Stomach (tissue), 9 donors: Measurements from ENCODE around the gene DNAAF2. TPM values are rescaled to one million over a fixed set of nuclear protein-coding genes. Genes with fewer than 3 reads are reported as not detected.
"Not testable (repeated sequence)": the region's sequence is repeated elsewhere in the genome, so short reads cannot be mapped to it uniquely, and the experiment has no call there.

Experiments used
- DNase-seq, 2 donors: peaks; one replicate each; pipeline versions ENCODE4 v3.0.0 to v3.0.0-alpha.2; 2013 to 2019
- H3K27ac ChIP-seq, 5 donors: fragments of 200-600 bp in 4 of 5; sonication (generic) in 4 of 5; one replicate each; pipeline ENCODE4 v1.5.1; 2013 to 2019; ENCODE audit warnings: mild to moderate bottlenecking in 1 of 5, moderate library complexity in 1 of 5
- H3K27me3 ChIP-seq, 3 donors: fragments of 200-600 bp; sonication (generic); one replicate each; pipeline ENCODE4 v1.5.1; 2017 to 2019; ENCODE audit warnings: mixed run types in 1 of 3
- H3K36me3 ChIP-seq, 4 donors: fragments of 200-600 bp; sonication (generic); 1 replicate in 3 of 4; 2 replicates in 1 of 4; pipeline ENCODE4 v1.5.1; 2016 to 2019
- H3K4me1 ChIP-seq, 4 donors: fragments of 200-600 bp; sonication (generic); one replicate each; pipeline ENCODE4 v1.5.1; 2016 to 2019
- H3K4me3 ChIP-seq, 4 donors: fragments of 200-600 bp; sonication (generic) in 3 of 4; one replicate each; pipeline ENCODE4 v1.5.1; 2016 to 2019; ENCODE audit warnings: mild to moderate bottlenecking in 1 of 4
- H3K9me3 ChIP-seq, 4 donors: fragments of 200-600 bp; sonication (generic); one replicate each; pipeline ENCODE4 v1.5.1; 2016 to 2019
- CTCF ChIP-seq, 7 experiments: fragments of 450-650 bp in 4 of 7; fragments of 200-600 bp in 3 of 7; sonication (generic) in 3 of 7; IDR thresholded peaks; one replicate each; pipeline ENCODE4 v1.5.1; 2016 to 2019; ENCODE audit warnings: antibody characterized with exemption in 7 of 7, control low read depth in 2 of 7, mild to moderate bottlenecking in 1 of 7
- EP300 ChIP-seq: sonication (generic); formaldehyde crosslinking; IDR thresholded peaks from one replicate; pipeline ENCODE4 v1.6.1; 2017; ENCODE audit warnings: antibody characterized with exemption
- POLR2A ChIP-seq, 4 donors: fragments of 450-650 bp; IDR thresholded peaks; one replicate each; pipeline ENCODE4 v1.6.1; 2016; ENCODE audit warnings: antibody characterized with exemption in 4 of 4, control low read depth in 2 of 4, mild to moderate bottlenecking in 1 of 4, moderate library complexity in 1 of 4
- POLR2AphosphoS5 ChIP-seq, 3 donors: sonication (generic); formaldehyde crosslinking; IDR thresholded peaks; one replicate each; pipeline ENCODE4 v1.6.1; 2016; ENCODE audit warnings: antibody characterized with exemption in 3 of 3
- WGBS, 5 donors: extraction: QIAGEN DNeasy Blood & Tissue Kit in 3 of 5; methylation state at CpG; one replicate each; pipeline versions ENCODE4 v1.1.5 to v1.1.7; 2013 to 2018; 5-methylcytosine and 5-hydroxymethylcytosine counted together
- intact Hi-C: fragments of 100-400 bp; cut with DNase I; formaldehyde crosslinking; loops from one replicate; pipeline ENCODE4 v1.15.1; 2023; ENCODE audit warnings: low total_unique reads
- polyA plus RNA-seq, 3 donors: library from polyadenylated mRNA; stranded (reverse); fragments of 200-250 nt; gene quantifications; one replicate each; pipeline ENCODE4 v1.2.3, GENCODE V29; 2013
- total RNA-seq, 5 donors: library from RNA; depleted of rRNA; stranded (reverse); fragments of >200 nt; gene quantifications; one replicate each; pipeline versions ENCODE4 v1.1.0 to v1.2.3, GENCODE V29; 2014 to 2016
- donor health status: healthy with polysubstance abuse.
- donor health status: Bipolar disorder and iron deficiency.
- donor health status: healthy.

DNAAF2 gene
- total and polyA plus RNA-seq, 8 donors = 3.9 to 43.2 (median 8.1) TPM

GRCh38 chr14:49593016-49593415 is 42.0 kb downstream of the DNAAF2 start:
- DNase-seq = no peak
- Histone ChIP-seq H3K36me3 (no peaks in the 10 kb centered on the region), H3K27me3 (no peaks in the 10 kb centered on the region), H3K4me1 (peaks cover 0 to 35% (median 13%) of the 10 kb centered on the region in 4 donors), H3K4me3 (no peak overlapping the region), H3K9me3 (no peaks in the 10 kb centered on the region), H3K27ac (no peak overlapping the region)
- intact Hi-C loops = no loop called here
- TF ChIP-seq POLR2AphosphoS5 (IDR thresholded peaks at IDR 0.05) (no peak), POLR2A (IDR thresholded peaks at IDR 0.05) (no peak), CTCF (IDR thresholded peaks at IDR 0.05) (no peak), EP300 (no peak)
- WGBS, 5 donors = 30 to 45% (median 42%) methylated on average over 3 of the region's 3 CpGs

GRCh38 chr14:49589387-49589786 is 45.7 kb downstream of the DNAAF2 start:
- Histone ChIP-seq H3K9me3 (no peaks in the 10 kb centered on the region), H3K36me3 (peaks cover under 1 to 5% (median 2%) of the 10 kb centered on the region in 4 donors), H3K4me3 (no peak overlapping the region), H3K27ac (no peak overlapping the region), H3K4me1 (peaks cover 3 to 37% (median 12%) of the 10 kb centered on the region in 4 donors), H3K27me3 (no peaks in the 10 kb centered on the region)
- intact Hi-C loops = no loop called here
- WGBS, 5 donors = 84 to 90% (median 89%) methylated on average over 3 of the region's 3 CpGs
- no peak for DNase-seq
- TF ChIP-seq EP300 (no peak), POLR2A (IDR thresholded peaks at IDR 0.05) (no peak), CTCF (IDR thresholded peaks at IDR 0.05) (no peak), POLR2AphosphoS5 (IDR thresholded peaks at IDR 0.05) (no peak)

- H3K9me3 ChIP-seq = no peaks in the 10 kb centered on the region
- WGBS, 5 donors = 0 to 4% (median 1%) methylated on average over 11 to 13 of the region's 21 CpGs
- no peaks in the 10 kb centered on the region for H3K27me3 ChIP-seq
- intact Hi-C loops = no loop called here
- peaks cover 18 to 30% (median 26%) of the 10 kb centered on the region in 4 donors for H3K36me3 ChIP-seq
- H3K27ac ChIP-seq = peak overlapping the region; percentile 84 to 98 (median 96)
- DNase-seq = peak in 1 of 2 donors; percentile 83
- peaks cover 17 to 48% (median 31%) of the 10 kb centered on the region in 4 donors for H3K4me1 ChIP-seq
- TF ChIP-seq CTCF (IDR thresholded peaks at IDR 0.05) (peak in 5 of 7 experiments; percentile 56 to 86 (median 79)), POLR2AphosphoS5 (IDR thresholded peaks at IDR 0.05) (no peak)
- H3K4me3 ChIP-seq = peak overlapping the region; percentile 61 to 92 (median 85)
These were observed 48.2 kb downstream of the DNAAF2 start for GRCh38 chr14:49586673-49587460.

GRCh38 chr14:49585803-49586672 is 49.0 kb downstream of the DNAAF2 start, which contains the start of gene RPS29:
TSS of gene RPS29 (minus strand) at chr14:49586380. CDS start at chr14:49586346, 34 bp downstream.
- no peaks in the 10 kb centered on the region for H3K27me3 ChIP-seq
- TF ChIP-seq POLR2AphosphoS5 (IDR thresholded peaks at IDR 0.05) = peak; percentile 95 to 98 (median 96)
- TF ChIP-seq CTCF (IDR thresholded peaks at IDR 0.05) = no peak
- peak in 2 of 4 donors; percentile 86 to 88 for TF ChIP-seq POLR2A (IDR thresholded peaks at IDR 0.05)
- 0 to 1% (median 0%) methylated on average over 52 to 54 of the region's 55 CpGs for WGBS, 5 donors
- intact Hi-C loops = no loop called here
- peak within 1 kb of the TSS; percentile 84 to 98 (median 96) for H3K27ac ChIP-seq
- H3K9me3 ChIP-seq = no peaks in the 10 kb centered on the region
- peak within 1 kb of the TSS; percentile 61 to 92 (median 85) for H3K4me3 ChIP-seq
- H3K4me1 ChIP-seq = peaks cover 17 to 54% (median 32%) of the 10 kb centered on the region in 4 donors
- DNase-seq = peak; percentile 99 to 100
- H3K36me3 ChIP-seq = peaks cover 18 to 34% (median 30%) of the 10 kb centered on the region in 4 donors

- peaks cover 17 to 54% (median 32%) of the 10 kb centered on the region in 4 donors for H3K4me1 ChIP-seq
- intact Hi-C loops, H3K9me3 ChIP-seq, H3K27me3 ChIP-seq: not testable (repeated sequence)
- peaks cover 18 to 34% (median 30%) of the 10 kb centered on the region in 4 donors for H3K36me3 ChIP-seq
- WGBS, 5 donors = 7 to 14% (median 10%) methylated on average over 32 of the region's 32 CpGs
- H3K27ac ChIP-seq = peak overlapping the region; percentile 84 to 98 (median 96)
- peak overlapping the region; percentile 61 to 92 (median 85) for H3K4me3 ChIP-seq
- DNase-seq = peak in 1 of 2 donors; percentile 50
These were observed 49.9 kb downstream of the DNAAF2 start for GRCh38 chr14:49584981-49585640.
